Measurements from ENCODE around the gene STAM. TPM values are rescaled to one million over a fixed set of nuclear protein-coding genes. Genes with fewer than 3 reads are reported as not detected.
A peak's percentile ranks its signal among the peaks of the same experiment; 100 is the strongest.

Gene STAM
- polyA plus RNA-seq, 1 experiment = 22.0 TPM

GRCh38 chr10:17737027-17737965 lies 93.3 kb downstream of the STAM start:
- ChIA-PET POLR2A (no interaction called here), CTCF (interaction anchor here (0.5 to 2.1 kb wide), 27 partner anchors 8 to 1916 kb away, joined by 3 to 7 read pairs (median 4); partner anchors contain the start of gene RSU1)
- Histone ChIP-seq H3K27me3 (ENCODE audit: control insufficient read depth, insufficient read depth, low read length) (no peaks in the 10 kb centered on the region), H3K4me3 (ENCODE audit: low read depth, low read length) (no peak overlapping the region), H3K36me3 (ENCODE audit: control insufficient read depth, insufficient read depth, low read length) (no peaks in the 10 kb centered on the region)
- TF ChIP-seq CTCF (IDR thresholded peaks at IDR 0.05; ENCODE audit: insufficient read depth, low read depth, low read length) = peak; percentile 62
- DNase-seq (ENCODE audit: low read depth) = no peak

- TF ChIP-seq CTCF (IDR thresholded peaks at IDR 0.05; ENCODE audit: insufficient read depth, low read depth, low read length) = no peak
- CTCF ChIA-PET = interaction anchor here (0.7 to 2.8 kb wide), 2 partner anchors 16 to 134 kb away, joined by 3 to 8 read pairs; no protein-coding TSS in a partner anchor
These were observed 96.7 kb downstream of the STAM start for GRCh38 chr10:17740668-17741067.

GRCh38 chr10:17742918-17743317 lies 99.0 kb downstream of the STAM start:
- no peak overlapping the region for H3K4me3 ChIP-seq (ENCODE audit: low read depth, low read length)
- no peak for DNase-seq (ENCODE audit: low read depth)
- H3K36me3 ChIP-seq (ENCODE audit: control insufficient read depth, insufficient read depth, low read length) = no peaks in the 10 kb centered on the region
- H3K27me3 ChIP-seq (ENCODE audit: control insufficient read depth, insufficient read depth, low read length) = no peaks in the 10 kb centered on the region
- ChIA-PET CTCF (interaction anchor here (0.6 to 2.8 kb wide), 14 partner anchors 8 to 927 kb away, joined by 3 to 8 read pairs (median 3); no protein-coding TSS in a partner anchor), POLR2A (no interaction called here)
- TF ChIP-seq CTCF (IDR thresholded peaks at IDR 0.05; ENCODE audit: insufficient read depth, low read depth, low read length) = peak; percentile 85

More at GRCh38 chr10:17740668-17741067, 96.7 kb downstream of the STAM start:
- no peaks in the 10 kb centered on the region for H3K27me3 ChIP-seq (ENCODE audit: control insufficient read depth, insufficient read depth, low read length)
- no peak overlapping the region for H3K4me3 ChIP-seq (ENCODE audit: low read depth, low read length)
- no peaks in the 10 kb centered on the region for H3K36me3 ChIP-seq (ENCODE audit: control insufficient read depth, insufficient read depth, low read length)
- no peak for DNase-seq (ENCODE audit: low read depth)
- POLR2A ChIA-PET = no interaction called here

- ChIA-PET CTCF (interaction anchor here (0.6 to 3.2 kb wide), 4 partner anchors 96 to 142 kb away, joined by 3 to 12 read pairs (median 3); no protein-coding TSS in a partner anchor), POLR2A (no interaction called here)
- Histone ChIP-seq H3K27me3 (ENCODE audit: control insufficient read depth, insufficient read depth, low read length) (no peaks in the 10 kb centered on the region), H3K4me3 (ENCODE audit: low read depth, low read length) (no peak overlapping the region), H3K36me3 (ENCODE audit: control insufficient read depth, insufficient read depth, low read length) (no peaks in the 10 kb centered on the region)
- no peak for DNase-seq (ENCODE audit: low read depth)
- no peak for TF ChIP-seq CTCF (IDR thresholded peaks at IDR 0.05; ENCODE audit: insufficient read depth, low read depth, low read length)
These were observed 99.5 kb downstream of the STAM start for GRCh38 chr10:17743437-17743836.

- Histone ChIP-seq H3K4me3 (ENCODE audit: low read depth, low read length) (no peak overlapping the region), H3K36me3 (ENCODE audit: control insufficient read depth, insufficient read depth, low read length) (no peaks in the 10 kb centered on the region), H3K27me3 (ENCODE audit: control insufficient read depth, insufficient read depth, low read length) (no peaks in the 10 kb centered on the region)
- POLR2A ChIA-PET = no interaction called here
- no peak for TF ChIP-seq CTCF (IDR thresholded peaks at IDR 0.05; ENCODE audit: insufficient read depth, low read depth, low read length)
- no peak for DNase-seq (ENCODE audit: low read depth)
- CTCF ChIA-PET = interaction anchor here (0.5 to 3.2 kb wide), 3 partner anchors 17 to 138 kb away, joined by 3 to 12 read pairs (median 4); no protein-coding TSS in a partner anchor
These were observed 100.5 kb downstream of the STAM start for GRCh38 chr10:17744341-17744861.

All from BJ (cell line).